ENCODE results near the gene SEMA3E.

DNA sequence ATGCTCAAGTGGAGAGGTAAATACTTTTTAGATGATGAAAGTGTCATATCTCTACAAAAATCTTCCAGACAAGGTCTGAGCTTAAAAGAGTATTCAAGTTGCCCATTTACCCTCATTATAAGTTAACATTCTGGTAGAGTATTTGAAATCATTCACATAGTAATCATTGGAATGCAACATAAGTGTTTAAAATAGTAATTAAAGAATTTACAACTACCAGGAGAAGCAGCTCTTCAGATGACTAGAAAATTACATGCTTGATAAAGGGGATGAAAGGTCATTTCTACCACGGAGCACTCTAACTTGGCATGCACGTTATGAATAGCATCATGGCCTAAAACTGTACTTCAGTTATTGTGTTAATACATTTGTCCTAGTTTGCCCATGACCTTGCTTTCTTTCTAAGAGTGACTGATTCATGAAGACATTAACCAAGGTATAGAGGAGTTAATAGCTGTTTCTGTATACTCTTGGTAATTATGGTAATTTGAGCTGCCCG lies 120.0 kb downstream of the SEMA3E start:
- TF ChIP-seq, protein P1, sequence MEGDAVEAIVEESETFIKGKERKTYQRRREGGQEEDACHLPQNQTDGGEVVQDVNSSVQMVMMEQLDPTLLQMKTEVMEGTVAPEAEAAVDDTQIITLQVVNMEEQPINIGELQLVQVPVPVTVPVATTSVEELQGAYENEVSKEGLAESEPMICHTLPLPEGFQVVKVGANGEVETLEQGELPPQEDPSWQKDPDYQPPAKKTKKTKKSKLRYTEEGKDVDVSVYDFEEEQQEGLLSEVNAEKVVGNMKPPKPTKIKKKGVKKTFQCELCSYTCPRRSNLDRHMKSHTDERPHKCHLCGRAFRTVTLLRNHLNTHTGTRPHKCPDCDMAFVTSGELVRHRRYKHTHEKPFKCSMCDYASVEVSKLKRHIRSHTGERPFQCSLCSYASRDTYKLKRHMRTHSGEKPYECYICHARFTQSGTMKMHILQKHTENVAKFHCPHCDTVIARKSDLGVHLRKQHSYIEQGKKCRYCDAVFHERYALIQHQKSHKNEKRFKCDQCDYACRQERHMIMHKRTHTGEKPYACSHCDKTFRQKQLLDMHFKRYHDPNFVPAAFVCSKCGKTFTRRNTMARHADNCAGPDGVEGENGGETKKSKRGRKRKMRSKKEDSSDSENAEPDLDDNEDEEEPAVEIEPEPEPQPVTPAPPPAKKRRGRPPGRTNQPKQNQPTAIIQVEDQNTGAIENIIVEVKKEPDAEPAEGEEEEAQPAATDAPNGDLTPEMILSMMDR (IDR thresholded peaks at IDR 0.05): no peak
- TF ChIP-seq POLR2A (IDR thresholded peaks at IDR 0.05): no peak
